Stimulated activated naive CD8-positive, alpha-beta T cell treated with anti-CD3 and anti-CD28 coated beads, Interleukin-15, amount 100 ng/mL, for 72 hours (primary cell): ENCODE data around the gene COL23A1.

ENCODE experiments used
- ATAC-seq: fragments of 150-1000 bp; cut with Tn5 transposase; 2 replicates; pipeline ENCODE4 v1.10.0; 2021; ENCODE audit warnings: mild to moderate bottlenecking, moderate library complexity
- DNase-seq, 2 donors: peaks; one replicate each; pipeline ENCODE4 v3.0.0; 2021 to 2022
- H3K27ac Mint-ChIP-seq, 2 donors: one replicate each; pipeline ENCODE4 v1.8.0; 2022; ENCODE audit warnings: mild to moderate bottlenecking in 2 of 2, mixed read lengths in 2 of 2, moderate library complexity in 2 of 2
- H3K27me3 Mint-ChIP-seq: one replicate; pipeline ENCODE4 v1.8.0; 2022; ENCODE audit warnings: mixed read lengths
- H3K4me1 Mint-ChIP-seq: one replicate; pipeline ENCODE4 v1.8.0; 2022; ENCODE audit warnings: mild to moderate bottlenecking, mixed read lengths
- H3K4me3 Mint-ChIP-seq, 2 donors: one replicate each; pipeline ENCODE4 v1.8.0; 2022; ENCODE audit warnings: mild to moderate bottlenecking in 2 of 2, mixed read lengths in 2 of 2, moderate library complexity in 1 of 2
- H3K9me3 Mint-ChIP-seq, 2 donors: one replicate each; pipeline ENCODE4 v1.8.0; 2022; ENCODE audit warnings: mixed read lengths in 2 of 2

The COL23A1 gene

GRCh38 chr5:178359738-178360137, 230.5 kb downstream of the COL23A1 start:
- H3K4me1 Mint-ChIP-seq: peaks cover 21% of the 10 kb centered on the region
- no peak overlapping the region for H3K4me3 Mint-ChIP-seq
- no peak overlapping the region for H3K27ac Mint-ChIP-seq
- peaks cover 28% of the 10 kb centered on the region for H3K27me3 Mint-ChIP-seq
- DNase-seq: no peak
- peaks cover 7 to 9% of the 10 kb centered on the region in 2 donors for H3K9me3 Mint-ChIP-seq
- ATAC-seq: no peak

GRCh38 chr5:178357678-178358077, 232.5 kb downstream of the COL23A1 start:
- no peak overlapping the region for H3K4me3 Mint-ChIP-seq
- H3K4me1 Mint-ChIP-seq: peaks cover 16% of the 10 kb centered on the region
- DNase-seq (no peak), ATAC-seq (no peak)
- H3K27me3 Mint-ChIP-seq: peaks cover 28% of the 10 kb centered on the region
- H3K9me3 Mint-ChIP-seq: peaks cover 7 to 9% of the 10 kb centered on the region in 2 donors
- H3K27ac Mint-ChIP-seq: no peak overlapping the region

- Mint-ChIP-seq H3K27ac (no peak overlapping the region), H3K4me3 (peak overlapping the region in 1 of 2 donors; percentile 6), H3K27me3 (peaks cover 28% of the 10 kb centered on the region), H3K4me1 (peaks cover 16% of the 10 kb centered on the region), H3K9me3 (peaks cover 7 to 9% of the 10 kb centered on the region in 2 donors)
- no peak for ATAC-seq
- DNase-seq: no peak
These were observed 233.1 kb downstream of the COL23A1 start for GRCh38 chr5:178357121-178357521.

GRCh38 chr5:178356431-178356872, 233.7 kb downstream of the COL23A1 start:
- H3K27ac Mint-ChIP-seq: peak overlapping the region in 1 of 2 donors; percentile 81
- H3K4me1 Mint-ChIP-seq: peaks cover 16% of the 10 kb centered on the region
- DNase-seq: no peak
- H3K4me3 Mint-ChIP-seq: peak overlapping the region; percentile 6 to 56
- H3K9me3 Mint-ChIP-seq: peaks cover 7 to 9% of the 10 kb centered on the region in 2 donors
- ATAC-seq: peak; percentile 42
- peaks cover 28% of the 10 kb centered on the region for H3K27me3 Mint-ChIP-seq

- H3K4me1 Mint-ChIP-seq: peaks cover 16% of the 10 kb centered on the region
- peaks cover 28% of the 10 kb centered on the region for H3K27me3 Mint-ChIP-seq
- no peak for ATAC-seq
- DNase-seq: no peak
- no peak overlapping the region for H3K27ac Mint-ChIP-seq
- H3K4me3 Mint-ChIP-seq: no peak overlapping the region
- H3K9me3 Mint-ChIP-seq: peaks cover 7 to 9% of the 10 kb centered on the region in 2 donors
These were observed 234.5 kb downstream of the COL23A1 start for GRCh38 chr5:178355671-178356070.

- peaks cover 7 to 8% of the 10 kb centered on the region in 2 donors for H3K9me3 Mint-ChIP-seq
- no peak overlapping the region for H3K27ac Mint-ChIP-seq
These were observed 236.7 kb downstream of the COL23A1 start for GRCh38 chr5:178353461-178353860.

GRCh38 chr5:178352035-178352349, 238.2 kb downstream of the COL23A1 start:
- H3K27me3 Mint-ChIP-seq: peaks cover 15% of the 10 kb centered on the region
- no peaks in the 10 kb centered on the region for H3K9me3 Mint-ChIP-seq
- H3K27ac Mint-ChIP-seq: no peak overlapping the region
- no peak for ATAC-seq
- DNase-seq: no peak
- H3K4me1 Mint-ChIP-seq: peaks cover 11% of the 10 kb centered on the region
- H3K4me3 Mint-ChIP-seq: no peak overlapping the region

More at GRCh38 chr5:178353461-178353860, 236.7 kb downstream of the COL23A1 start:
- no peak for DNase-seq
- Mint-ChIP-seq H3K27me3 (peaks cover 20% of the 10 kb centered on the region), H3K4me1 (peaks cover 16% of the 10 kb centered on the region), H3K4me3 (no peak overlapping the region)
- ATAC-seq: no peak

- Mint-ChIP-seq H3K27me3 (peaks cover 9% of the 10 kb centered on the region), H3K27ac (peak overlapping the region in 1 of 2 donors; percentile 87), H3K9me3 (no peaks in the 10 kb centered on the region), H3K4me1 (peaks cover 6% of the 10 kb centered on the region), H3K4me3 (no peak overlapping the region)
- ATAC-seq: no peak
- DNase-seq: no peak
These were observed 238.8 kb downstream of the COL23A1 start for GRCh38 chr5:178351221-178352034.

- peak overlapping the region in 1 of 2 donors; percentile 78 for H3K27ac Mint-ChIP-seq
- no peak for ATAC-seq
These were observed 239.6 kb downstream of the COL23A1 start for GRCh38 chr5:178350361-178351220.

GRCh38 chr5:178349625-178350353, 240.4 kb downstream of the COL23A1 start:
- H3K4me3 Mint-ChIP-seq: no peak overlapping the region
- no peaks in the 10 kb centered on the region for H3K27me3 Mint-ChIP-seq
- no peaks in the 10 kb centered on the region for H3K9me3 Mint-ChIP-seq
- no peaks in the 10 kb centered on the region for H3K4me1 Mint-ChIP-seq
- no peak for DNase-seq
- peak overlapping the region in 1 of 2 donors; percentile 78 for H3K27ac Mint-ChIP-seq
- no peak for ATAC-seq

More at GRCh38 chr5:178350361-178351220, 239.6 kb downstream of the COL23A1 start:
- H3K27me3 Mint-ChIP-seq: peaks cover under 1% of the 10 kb centered on the region
- no peak for DNase-seq
- H3K4me1 Mint-ChIP-seq: no peaks in the 10 kb centered on the region
- H3K9me3 Mint-ChIP-seq: no peaks in the 10 kb centered on the region
- no peak overlapping the region for H3K4me3 Mint-ChIP-seq

- Mint-ChIP-seq H3K27me3 (no peaks in the 10 kb centered on the region), H3K4me1 (no peaks in the 10 kb centered on the region), H3K27ac (peak overlapping the region in 1 of 2 donors; percentile 91), H3K4me3 (no peak overlapping the region), H3K9me3 (no peaks in the 10 kb centered on the region)
- ATAC-seq: no peak
- DNase-seq: no peak
These were observed 241.1 kb downstream of the COL23A1 start for GRCh38 chr5:178349075-178349511.

- Mint-ChIP-seq H3K4me1 (no peaks in the 10 kb centered on the region), H3K9me3 (no peaks in the 10 kb centered on the region), H3K27me3 (no peaks in the 10 kb centered on the region), H3K27ac (peak overlapping the region in 1 of 2 donors; percentile 91), H3K4me3 (no peak overlapping the region)
- ATAC-seq: no peak
- DNase-seq: no peak
These were observed 241.7 kb downstream of the COL23A1 start for GRCh38 chr5:178348356-178349074.

- no peak for DNase-seq
- Mint-ChIP-seq H3K27ac (no peak overlapping the region), H3K9me3 (no peaks in the 10 kb centered on the region), H3K4me1 (no peaks in the 10 kb centered on the region), H3K4me3 (no peak overlapping the region), H3K27me3 (no peaks in the 10 kb centered on the region)
- ATAC-seq: no peak
These were observed 242.2 kb downstream of the COL23A1 start for GRCh38 chr5:178347956-178348355.

GRCh38 chr5:178346607-178347334, 243.4 kb downstream of the COL23A1 start:
- H3K4me3 Mint-ChIP-seq: no peak overlapping the region
- H3K4me1 Mint-ChIP-seq: no peaks in the 10 kb centered on the region

More at GRCh38 chr5:178346607-178347334, 243.4 kb downstream of the COL23A1 start:
- DNase-seq (no peak), ATAC-seq (no peak)
- H3K9me3 Mint-ChIP-seq: no peaks in the 10 kb centered on the region
- no peaks in the 10 kb centered on the region for H3K27me3 Mint-ChIP-seq
- H3K27ac Mint-ChIP-seq: no peak overlapping the region
